GM12892 (cell line): ENCODE data around the gene SGTA.
"Not testable (repeated sequence)": the region's sequence is repeated elsewhere in the genome, so short reads cannot be mapped to it uniquely, and the experiment has no call there.

Source experiments
- POLR2A ChIP-seq: IDR thresholded peaks from 2 replicates; pipeline ENCODE4 v1.6.1; 2011; ENCODE audit warnings: low read depth, low read length, control low read depth
- POLR2AphosphoS5 ChIP-seq: IDR thresholded peaks from 2 replicates; pipeline ENCODE4 v1.6.1; 2011; ENCODE audit warnings: low read depth, low read length, control low read depth
- TAF1 ChIP-seq: IDR thresholded peaks from 2 replicates; pipeline ENCODE4 v1.6.1; 2011; ENCODE audit warnings: low read depth, mild to moderate bottlenecking, control low read depth, low read length, borderline replicate concordance

GRCh38 chr19:2792666-2793065 is 9.6 kb upstream of the SGTA start:
- TF ChIP-seq POLR2A, POLR2AphosphoS5, TAF1: not testable (repeated sequence)
